ENCODE data around the gene SIM1. TPM values are rescaled to one million over a fixed set of nuclear protein-coding genes. Genes with fewer than 3 reads are reported as not detected.
A peak's percentile ranks its signal among the peaks of the same experiment; 100 is the strongest.

Gene SIM1
- total and polyA plus RNA-seq, 2 experiments from 2014 or later: 0.30 TPM; not detected in 1

DNA sequence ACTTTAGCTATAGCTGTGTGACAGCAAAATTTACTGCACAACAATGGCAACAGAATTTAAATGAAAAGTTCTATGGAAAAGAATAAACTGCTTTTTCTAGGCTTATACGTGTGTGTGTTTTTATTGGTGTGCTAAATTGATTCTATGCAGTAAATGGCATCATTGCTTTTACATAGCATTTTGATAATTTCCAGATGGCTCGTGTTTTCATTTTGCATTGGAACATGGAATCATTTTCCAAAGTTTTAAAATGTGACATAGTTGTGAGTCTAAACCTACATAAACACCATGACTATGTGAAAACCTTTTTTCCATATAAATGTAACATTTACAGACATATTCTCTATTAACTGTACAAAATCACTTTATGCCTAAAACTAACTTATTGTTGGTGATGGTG, 127.8 kb downstream of the SIM1 start:
- no peak for DNase-seq (ENCODE audit: low spot score)
- H3K79me2 ChIP-seq: no peaks in the 10 kb centered on the region
- no peaks in the 10 kb centered on the region for H3K9me2 ChIP-seq (replicated peaks; ENCODE audit: insufficient read depth)
- peak overlapping the region; percentile 38 for H3K27ac ChIP-seq
- H3K36me3 ChIP-seq (replicated peaks; ENCODE audit: insufficient read depth, low read depth): no peaks in the 10 kb centered on the region
- TF ChIP-seq EZH2phosphoT487 (IDR thresholded peaks at IDR 0.05; ENCODE audit: low read depth, severe bottlenecking, unreplicated experiment): no peak
- TF ChIP-seq, protein P1, sequence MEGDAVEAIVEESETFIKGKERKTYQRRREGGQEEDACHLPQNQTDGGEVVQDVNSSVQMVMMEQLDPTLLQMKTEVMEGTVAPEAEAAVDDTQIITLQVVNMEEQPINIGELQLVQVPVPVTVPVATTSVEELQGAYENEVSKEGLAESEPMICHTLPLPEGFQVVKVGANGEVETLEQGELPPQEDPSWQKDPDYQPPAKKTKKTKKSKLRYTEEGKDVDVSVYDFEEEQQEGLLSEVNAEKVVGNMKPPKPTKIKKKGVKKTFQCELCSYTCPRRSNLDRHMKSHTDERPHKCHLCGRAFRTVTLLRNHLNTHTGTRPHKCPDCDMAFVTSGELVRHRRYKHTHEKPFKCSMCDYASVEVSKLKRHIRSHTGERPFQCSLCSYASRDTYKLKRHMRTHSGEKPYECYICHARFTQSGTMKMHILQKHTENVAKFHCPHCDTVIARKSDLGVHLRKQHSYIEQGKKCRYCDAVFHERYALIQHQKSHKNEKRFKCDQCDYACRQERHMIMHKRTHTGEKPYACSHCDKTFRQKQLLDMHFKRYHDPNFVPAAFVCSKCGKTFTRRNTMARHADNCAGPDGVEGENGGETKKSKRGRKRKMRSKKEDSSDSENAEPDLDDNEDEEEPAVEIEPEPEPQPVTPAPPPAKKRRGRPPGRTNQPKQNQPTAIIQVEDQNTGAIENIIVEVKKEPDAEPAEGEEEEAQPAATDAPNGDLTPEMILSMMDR (IDR thresholded peaks at IDR 0.05; ENCODE audit: poor library complexity): no peak
- no peak for TF ChIP-seq EZH2 (IDR thresholded peaks at IDR 0.05; ENCODE audit: borderline replicate concordance)
- no peak overlapping the region for H3K4me3 ChIP-seq
- WGBS (ENCODE audit: low lambda C conversion rate, missing lambda C conversion rate): 56% methylated on average over 2 of the region's 2 CpGs
- no peaks in the 10 kb centered on the region for H4K20me1 ChIP-seq (ENCODE audit: insufficient read depth, poor library complexity, severe bottlenecking)
- no peaks in the 10 kb centered on the region for H3K9me3 ChIP-seq (ENCODE audit: low read depth)
- no peak overlapping the region for H2AFZ ChIP-seq
- peak overlapping the region; percentile 4 for H3K4me2 ChIP-seq
- no peaks in the 10 kb centered on the region for H3K4me1 ChIP-seq (ENCODE audit: insufficient read depth)
- no peaks in the 10 kb centered on the region for H3K27me3 ChIP-seq

DNA sequence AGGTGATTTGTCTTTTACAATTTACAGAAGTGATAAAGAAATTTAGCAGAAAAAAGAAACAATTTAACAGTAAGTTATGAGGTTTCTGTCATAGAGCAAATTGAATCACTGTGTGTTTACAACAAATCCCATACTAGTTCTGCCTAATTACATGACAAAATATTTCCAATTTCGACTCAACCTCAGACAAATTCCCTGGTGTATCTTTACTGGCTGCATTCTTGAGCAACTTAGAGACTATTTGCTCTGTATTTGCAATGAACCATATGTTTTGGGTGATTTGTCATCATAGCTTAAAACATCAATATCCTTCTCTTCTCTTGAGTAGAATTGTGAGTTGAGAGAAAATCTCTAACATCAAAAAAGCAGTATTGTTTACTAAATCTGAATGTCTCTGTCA, 128.7 kb downstream of the SIM1 start:
- H3K4me3 ChIP-seq: no peak overlapping the region
- 63% methylated on average over 1 of the region's 1 CpG for WGBS (ENCODE audit: low lambda C conversion rate, missing lambda C conversion rate)
- no peaks in the 10 kb centered on the region for H3K4me1 ChIP-seq (ENCODE audit: insufficient read depth)
- no peak overlapping the region for H3K4me2 ChIP-seq
- H3K27me3 ChIP-seq: no peaks in the 10 kb centered on the region
- TF ChIP-seq EZH2phosphoT487 (IDR thresholded peaks at IDR 0.05; ENCODE audit: low read depth, severe bottlenecking, unreplicated experiment) (no peak), EZH2 (IDR thresholded peaks at IDR 0.05; ENCODE audit: borderline replicate concordance) (no peak)
- TF ChIP-seq, protein P1 (IDR thresholded peaks at IDR 0.05; ENCODE audit: poor library complexity): no peak
- no peaks in the 10 kb centered on the region for H4K20me1 ChIP-seq (ENCODE audit: insufficient read depth, poor library complexity, severe bottlenecking)
- peak overlapping the region; percentile 12 for H3K27ac ChIP-seq
- no peak overlapping the region for H2AFZ ChIP-seq
- no peaks in the 10 kb centered on the region for H3K79me2 ChIP-seq
- no peaks in the 10 kb centered on the region for H3K9me3 ChIP-seq (ENCODE audit: low read depth)
- no peaks in the 10 kb centered on the region for H3K9me2 ChIP-seq (replicated peaks; ENCODE audit: insufficient read depth)
- no peaks in the 10 kb centered on the region for H3K36me3 ChIP-seq (replicated peaks; ENCODE audit: insufficient read depth, low read depth)
- DNase-seq (ENCODE audit: low spot score): no peak

Measured in hepatocyte (in vitro differentiated cells).